ENCODE measurements around the gene ROPN1B.
"Not testable (repeated sequence)": the region's sequence is repeated elsewhere in the genome, so short reads cannot be mapped to it uniquely, and the experiment has no call there.

The ROPN1B gene

DNA sequence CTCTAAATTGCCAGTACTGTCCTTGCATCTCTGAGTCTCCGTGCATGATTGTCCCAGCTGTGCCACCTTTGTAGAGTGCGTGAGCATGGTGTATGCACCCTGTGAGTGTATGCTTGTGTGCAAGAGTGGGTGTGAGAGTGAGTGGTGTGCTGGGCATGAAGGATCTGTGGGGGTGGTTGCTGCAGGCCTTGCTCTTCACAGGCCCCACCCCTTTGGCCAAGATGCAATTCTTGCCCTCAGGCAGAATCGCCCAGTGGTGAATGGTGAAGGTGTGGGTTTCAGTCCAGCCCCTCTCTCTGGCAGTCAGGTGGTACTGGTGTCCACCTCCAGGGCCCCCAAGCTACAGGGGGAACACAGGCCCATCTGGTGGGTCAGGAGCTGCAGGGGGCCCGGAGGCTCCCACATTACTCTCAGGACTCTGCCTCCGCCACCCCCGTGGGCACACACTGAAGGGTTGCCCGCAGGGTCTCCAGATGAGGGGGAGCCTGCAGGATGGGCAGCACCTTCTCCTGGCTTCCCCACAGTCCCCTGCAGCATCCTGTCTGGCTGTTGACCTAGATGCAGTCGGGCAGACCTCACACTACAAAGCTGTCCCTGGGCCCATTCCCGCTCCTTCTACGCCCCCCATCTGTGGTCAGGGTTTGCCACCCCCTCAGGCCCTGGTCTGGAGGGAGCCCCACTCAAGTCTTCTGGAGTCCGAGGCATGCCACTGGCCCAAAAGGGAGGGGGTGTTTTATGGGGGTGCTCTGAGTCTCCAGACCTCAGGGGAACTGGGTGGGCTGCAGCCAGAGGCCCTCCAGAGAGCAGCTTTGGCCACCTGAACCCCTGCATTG lies 8.3 kb upstream of the ROPN1B start:
- peaks cover 10% of the 10 kb centered on the region for H3K27me3 ChIP-seq (ENCODE audit: control insufficient read depth, insufficient read depth, low read length)
- H3K36me3 ChIP-seq (ENCODE audit: control insufficient read depth, insufficient read depth, low read length) = no peaks in the 10 kb centered on the region
- no peak overlapping the region for H3K9ac ChIP-seq (ENCODE audit: low read depth, low read length)
- no peaks in the 10 kb centered on the region for H3K9me3 ChIP-seq (ENCODE audit: control insufficient read depth, insufficient read depth, low read length)
- H3K4me3 ChIP-seq (ENCODE audit: low read depth, low read length) = no peak overlapping the region
- no peaks in the 10 kb centered on the region for H3K4me1 ChIP-seq (ENCODE audit: control insufficient read depth, insufficient read depth, low read length)

DNA sequence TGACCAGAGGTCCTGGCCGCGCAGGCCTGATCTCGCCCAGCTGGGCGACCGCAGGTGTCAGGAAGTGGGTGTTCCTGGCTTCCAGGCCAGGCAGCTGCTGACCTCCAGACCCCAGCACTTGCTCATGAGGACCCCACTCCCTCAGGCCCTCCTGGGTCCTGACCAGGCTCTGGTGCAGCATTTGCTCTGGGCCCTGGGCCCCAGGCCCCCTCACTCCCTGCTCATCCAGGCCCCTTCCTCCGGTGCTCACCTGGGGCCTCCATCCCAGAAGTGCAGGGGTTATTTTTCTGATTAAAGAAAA lies 7.7 kb upstream of the ROPN1B start:
- no peak overlapping the region for H3K9ac ChIP-seq (ENCODE audit: low read depth, low read length)
- no peaks in the 10 kb centered on the region for H3K4me1 ChIP-seq (ENCODE audit: control insufficient read depth, insufficient read depth, low read length)
- H3K36me3 ChIP-seq (ENCODE audit: control insufficient read depth, insufficient read depth, low read length) = no peaks in the 10 kb centered on the region
- H3K9me3 ChIP-seq (ENCODE audit: control insufficient read depth, insufficient read depth, low read length) = no peaks in the 10 kb centered on the region
- H3K27me3 ChIP-seq (ENCODE audit: control insufficient read depth, insufficient read depth, low read length) = peaks cover 15% of the 10 kb centered on the region
- no peak overlapping the region for H3K4me3 ChIP-seq (ENCODE audit: low read depth, low read length)

DNA sequence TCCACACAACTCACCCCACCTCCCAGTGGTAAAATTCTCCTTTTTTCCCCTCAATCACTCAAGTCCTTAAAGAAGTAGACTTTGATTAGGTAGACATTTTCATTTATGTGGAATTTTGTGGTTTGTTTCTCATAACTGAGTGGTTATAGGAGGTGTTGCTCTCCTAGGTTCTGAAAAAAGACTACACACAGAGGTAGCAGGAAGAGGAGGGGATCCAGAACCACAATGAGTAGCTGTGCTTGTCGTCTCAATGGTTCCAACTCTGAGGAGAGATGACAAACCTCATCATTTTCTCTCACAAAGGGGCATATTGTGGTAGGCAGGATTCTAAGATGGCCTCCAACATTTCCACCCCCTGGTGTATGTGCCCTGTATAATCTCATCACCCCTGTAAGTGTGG lies 5.1 kb upstream of the ROPN1B start:
- H3K4me3 ChIP-seq (ENCODE audit: low read depth, low read length); H3K4me1 ChIP-seq (ENCODE audit: control insufficient read depth, insufficient read depth, low read length); H3K36me3 ChIP-seq (ENCODE audit: control insufficient read depth, insufficient read depth, low read length); H3K9me3 ChIP-seq (ENCODE audit: control insufficient read depth, insufficient read depth, low read length); H3K9ac ChIP-seq (ENCODE audit: low read depth, low read length): not testable (repeated sequence)
- H3K27me3 ChIP-seq (ENCODE audit: control insufficient read depth, insufficient read depth, low read length) = peaks cover 30% of the 10 kb centered on the region

DNA sequence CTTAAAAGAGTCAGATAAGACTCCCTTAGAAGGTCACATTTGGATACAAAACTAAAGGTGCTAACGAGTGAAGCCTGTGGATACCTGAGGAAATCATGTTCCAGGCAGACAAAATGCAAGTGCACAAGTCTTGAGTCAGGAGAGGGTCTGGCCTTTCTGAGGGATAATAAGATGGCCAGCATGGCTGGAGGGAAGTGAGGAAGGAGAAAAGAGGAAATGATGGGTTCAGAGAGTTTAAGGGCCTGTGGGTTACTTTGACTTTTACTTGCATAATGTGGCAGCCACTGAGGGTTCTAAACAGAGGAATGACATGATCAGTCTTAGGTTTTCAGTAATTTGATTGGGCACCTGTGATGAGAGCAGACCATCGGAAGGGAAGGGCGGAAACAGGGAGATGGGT lies 3.5 kb upstream of the ROPN1B start:
- Histone ChIP-seq H3K9me3 (ENCODE audit: control insufficient read depth, insufficient read depth, low read length) (no peaks in the 10 kb centered on the region), H3K9ac (ENCODE audit: low read depth, low read length) (no peak overlapping the region), H3K4me1 (ENCODE audit: control insufficient read depth, insufficient read depth, low read length) (no peaks in the 10 kb centered on the region), H3K4me3 (ENCODE audit: low read depth, low read length) (no peak overlapping the region), H3K36me3 (ENCODE audit: control insufficient read depth, insufficient read depth, low read length) (no peaks in the 10 kb centered on the region), H3K27me3 (ENCODE audit: control insufficient read depth, insufficient read depth, low read length) (peaks cover 36% of the 10 kb centered on the region)

DNA sequence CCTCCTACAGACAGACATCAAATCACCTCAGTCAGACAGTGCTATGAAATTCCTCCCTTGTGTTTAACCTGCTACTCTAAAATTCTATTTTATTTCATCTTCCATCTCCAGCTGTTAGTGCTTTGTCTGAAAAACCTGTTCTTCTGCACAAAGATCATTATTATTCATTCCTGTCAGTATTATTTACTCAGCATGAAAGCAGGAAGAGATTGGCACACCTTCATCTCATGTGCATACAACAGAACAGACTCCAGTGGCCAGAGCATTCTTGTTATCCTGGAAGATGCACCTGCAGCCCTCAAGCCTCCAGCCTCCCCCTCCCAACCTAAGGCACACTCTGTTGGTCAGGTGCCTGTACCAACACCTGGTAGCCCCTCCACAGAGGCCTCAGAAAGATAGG lies 1.8 kb upstream of the ROPN1B start:
- no peaks in the 10 kb centered on the region for H3K9me3 ChIP-seq (ENCODE audit: control insufficient read depth, insufficient read depth, low read length)
- H3K9ac ChIP-seq (ENCODE audit: low read depth, low read length) = no peak overlapping the region
- H3K36me3 ChIP-seq (ENCODE audit: control insufficient read depth, insufficient read depth, low read length) = no peaks in the 10 kb centered on the region
- H3K27me3 ChIP-seq (ENCODE audit: control insufficient read depth, insufficient read depth, low read length) = peaks cover 52% of the 10 kb centered on the region
- peaks cover 2% of the 10 kb centered on the region for H3K4me1 ChIP-seq (ENCODE audit: control insufficient read depth, insufficient read depth, low read length)
- no peak overlapping the region for H3K4me3 ChIP-seq (ENCODE audit: low read depth, low read length)

DNA sequence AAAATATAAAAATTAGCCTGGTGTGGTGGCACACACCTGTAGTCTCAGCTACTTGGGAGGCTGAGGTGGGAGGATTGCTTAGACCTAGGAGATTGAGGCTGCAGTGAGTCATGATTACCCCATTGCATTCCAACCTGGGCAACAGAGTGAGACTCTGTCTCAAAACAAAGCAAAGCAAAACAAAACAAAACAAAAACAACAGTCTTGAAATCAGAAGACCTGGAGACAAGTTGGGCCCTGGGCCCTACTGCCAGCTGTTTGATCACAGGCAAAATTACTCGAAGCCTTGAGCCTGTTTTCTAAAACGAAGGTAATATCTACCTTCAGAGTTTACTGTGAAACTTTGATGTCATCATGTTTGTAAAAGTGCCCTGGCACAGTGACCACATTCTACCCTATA lies 857 bp upstream of the ROPN1B start:
- peaks cover 54% of the 10 kb centered on the region for H3K27me3 ChIP-seq (ENCODE audit: control insufficient read depth, insufficient read depth, low read length)
- not testable (repeated sequence) for H3K36me3 ChIP-seq (ENCODE audit: control insufficient read depth, insufficient read depth, low read length); H3K4me3 ChIP-seq (ENCODE audit: low read depth, low read length); H3K9me3 ChIP-seq (ENCODE audit: control insufficient read depth, insufficient read depth, low read length); H3K9ac ChIP-seq (ENCODE audit: low read depth, low read length); H3K4me1 ChIP-seq (ENCODE audit: control insufficient read depth, insufficient read depth, low read length)

DNA sequence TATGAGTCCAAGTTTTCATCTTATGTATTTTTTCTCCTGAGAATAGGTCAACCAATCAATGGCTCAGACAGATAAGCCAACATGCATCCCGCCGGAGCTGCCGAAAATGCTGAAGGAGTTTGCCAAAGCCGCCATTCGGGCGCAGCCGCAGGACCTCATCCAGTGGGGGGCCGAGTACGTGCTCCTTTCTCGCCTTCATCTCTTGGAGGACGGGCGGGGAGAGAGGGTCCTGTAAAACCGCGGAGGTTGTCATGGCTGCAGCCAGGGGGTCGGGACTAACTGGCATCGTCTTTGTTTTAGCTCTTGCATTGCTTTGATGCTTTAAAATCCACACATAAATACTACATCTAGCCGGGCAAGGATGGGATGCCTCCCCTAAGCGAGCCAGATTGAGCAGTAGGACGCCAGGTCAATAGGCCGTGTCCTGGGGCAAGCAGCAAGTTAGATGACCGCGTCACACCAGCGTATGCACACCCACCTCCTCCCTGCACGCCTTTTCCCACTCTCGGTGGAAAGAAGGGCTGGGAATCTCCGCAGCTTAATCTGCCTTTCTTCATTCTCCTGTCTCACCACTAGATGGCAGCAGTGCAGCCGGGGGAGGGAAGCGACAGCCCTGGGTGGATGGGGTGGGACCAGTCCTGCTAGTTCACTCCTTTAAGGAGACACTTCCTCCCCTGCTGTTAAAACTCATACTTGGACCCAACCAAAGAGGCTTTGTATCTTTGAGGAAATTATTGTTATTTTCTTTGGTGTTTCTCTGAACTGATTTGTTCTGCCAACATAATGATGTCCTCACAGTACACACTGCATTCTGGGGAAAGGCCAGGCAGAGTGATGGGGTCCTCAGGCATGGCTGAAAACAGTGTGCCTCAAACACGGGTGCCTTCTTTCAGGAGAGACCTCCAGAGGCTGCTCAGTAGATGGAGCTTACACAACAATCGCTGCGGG lies 3.3 kb downstream of the ROPN1B start:
- Histone ChIP-seq H3K4me3 (ENCODE audit: low read depth, low read length) (peak overlapping the region; percentile 78), H3K27me3 (ENCODE audit: control insufficient read depth, insufficient read depth, low read length) (peaks cover 37% of the 10 kb centered on the region)
- not testable (repeated sequence) for H3K9ac ChIP-seq (ENCODE audit: low read depth, low read length); H3K9me3 ChIP-seq (ENCODE audit: control insufficient read depth, insufficient read depth, low read length); H3K36me3 ChIP-seq (ENCODE audit: control insufficient read depth, insufficient read depth, low read length); H3K4me1 ChIP-seq (ENCODE audit: control insufficient read depth, insufficient read depth, low read length)

DNA sequence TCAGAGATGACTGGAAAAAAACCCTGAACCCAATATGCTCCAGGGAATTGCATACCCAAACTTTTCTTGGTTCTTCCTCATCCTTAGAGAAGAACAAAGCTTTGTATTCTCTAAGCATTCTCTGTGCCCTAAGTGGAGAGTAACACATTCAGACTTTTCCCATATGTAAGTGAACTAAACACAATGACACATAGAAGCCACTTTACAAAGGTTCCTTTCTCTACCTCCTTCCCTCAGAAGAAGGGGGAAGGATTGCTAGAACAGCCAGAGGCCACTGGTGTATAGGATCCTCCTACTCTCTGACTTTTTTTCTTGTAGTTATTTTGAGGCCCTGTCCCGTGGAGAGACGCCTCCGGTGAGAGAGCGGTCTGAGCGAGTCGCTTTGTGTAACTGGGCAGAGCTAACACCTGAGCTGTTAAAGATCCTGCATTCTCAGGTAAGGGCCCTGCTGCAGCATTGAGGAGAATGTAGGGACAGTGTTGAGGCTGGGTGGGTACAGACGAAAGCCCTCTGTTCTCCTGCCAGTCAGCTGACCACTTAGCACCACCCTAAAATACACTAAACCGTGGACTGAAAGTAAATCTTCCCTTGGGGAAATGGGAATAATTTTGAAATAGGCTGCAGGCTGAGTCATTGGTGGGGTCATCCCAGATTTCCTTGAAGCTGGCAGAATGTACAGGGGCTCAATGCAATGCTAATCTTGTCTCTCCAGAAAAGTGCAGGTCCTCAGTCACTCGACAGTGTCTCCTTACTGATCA lies 6.4 kb downstream of the ROPN1B start:
- H3K9ac ChIP-seq (ENCODE audit: low read depth, low read length); H3K9me3 ChIP-seq (ENCODE audit: control insufficient read depth, insufficient read depth, low read length); H3K4me1 ChIP-seq (ENCODE audit: control insufficient read depth, insufficient read depth, low read length); H3K4me3 ChIP-seq (ENCODE audit: low read depth, low read length); H3K36me3 ChIP-seq (ENCODE audit: control insufficient read depth, insufficient read depth, low read length): not testable (repeated sequence)
- peaks cover 21% of the 10 kb centered on the region for H3K27me3 ChIP-seq (ENCODE audit: control insufficient read depth, insufficient read depth, low read length)

DNA sequence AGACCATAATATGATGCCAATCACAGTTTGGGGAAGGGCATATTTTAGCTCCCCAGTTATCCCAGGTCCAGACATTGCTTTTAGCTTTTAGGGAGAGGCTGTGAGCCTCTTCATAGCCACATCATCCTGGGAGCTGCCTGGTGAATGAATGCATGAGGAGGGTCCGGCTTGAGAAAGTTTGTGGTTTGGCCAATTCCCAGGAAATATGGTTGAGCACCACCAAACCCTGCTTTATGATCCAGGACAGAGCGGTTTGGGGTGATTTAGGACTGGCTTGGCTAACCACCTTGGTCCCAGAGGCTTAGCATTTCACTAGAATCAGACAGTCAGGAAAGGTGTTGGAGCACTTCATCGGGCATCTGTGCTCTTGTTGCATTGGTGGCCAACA lies 7.0 kb downstream of the ROPN1B start:
- not testable (repeated sequence) for H3K36me3 ChIP-seq (ENCODE audit: control insufficient read depth, insufficient read depth, low read length); H3K9me3 ChIP-seq (ENCODE audit: control insufficient read depth, insufficient read depth, low read length)
- peaks cover 15% of the 10 kb centered on the region for H3K27me3 ChIP-seq (ENCODE audit: control insufficient read depth, insufficient read depth, low read length)

DNA sequence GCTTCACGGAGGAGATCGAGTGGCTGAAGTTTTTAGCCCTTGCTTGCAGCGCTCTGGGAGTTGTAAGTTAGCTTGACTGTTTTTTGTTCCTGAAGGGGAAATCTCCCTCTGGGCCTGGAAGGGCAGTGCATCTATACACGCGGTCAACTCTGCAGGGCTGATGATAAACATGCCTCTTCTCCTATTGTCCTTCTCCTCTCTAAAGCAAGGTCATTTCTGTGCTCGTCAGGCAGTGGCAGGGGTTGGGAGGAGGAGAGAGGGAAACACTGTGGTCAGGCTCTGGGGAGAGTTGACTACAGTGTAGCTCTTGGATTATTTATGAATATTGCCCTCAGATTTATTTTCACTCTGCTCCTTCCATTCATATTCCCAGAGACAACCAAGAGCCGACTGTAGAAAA lies 8.1 kb downstream of the ROPN1B start:
- not testable (repeated sequence) for H3K9me3 ChIP-seq (ENCODE audit: control insufficient read depth, insufficient read depth, low read length); H3K4me1 ChIP-seq (ENCODE audit: control insufficient read depth, insufficient read depth, low read length); H3K9ac ChIP-seq (ENCODE audit: low read depth, low read length); H3K27me3 ChIP-seq (ENCODE audit: control insufficient read depth, insufficient read depth, low read length); H3K36me3 ChIP-seq (ENCODE audit: control insufficient read depth, insufficient read depth, low read length); H3K4me3 ChIP-seq (ENCODE audit: low read depth, low read length)

More for the DNA sequence above, 7.0 kb downstream of the ROPN1B start:
- H3K9ac ChIP-seq (ENCODE audit: low read depth, low read length); H3K4me1 ChIP-seq (ENCODE audit: control insufficient read depth, insufficient read depth, low read length); H3K4me3 ChIP-seq (ENCODE audit: low read depth, low read length): not testable (repeated sequence)

DNA sequence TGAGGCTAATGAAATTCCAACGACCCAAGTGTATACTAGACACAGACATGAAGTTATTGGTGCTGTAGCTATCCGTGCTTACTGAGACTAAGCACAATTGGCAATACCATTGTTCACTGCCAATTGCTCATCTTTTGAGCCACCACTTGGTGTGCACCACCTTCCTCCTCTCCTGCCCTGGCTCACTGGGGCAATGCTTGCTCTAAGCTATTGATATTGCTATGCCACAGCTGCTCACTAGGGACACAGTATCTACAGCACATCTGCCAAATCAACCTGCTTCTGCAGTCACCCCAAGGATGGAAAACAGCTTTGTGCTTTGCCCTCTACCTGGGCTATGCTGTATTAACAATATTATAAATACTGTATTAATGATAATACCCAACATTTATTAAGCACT lies 16.0 kb downstream of the ROPN1B start:
- H3K36me3 ChIP-seq (ENCODE audit: control insufficient read depth, insufficient read depth, low read length) = not testable (repeated sequence)

More for the DNA sequence above, 16.0 kb downstream of the ROPN1B start:
- not testable (repeated sequence) for H3K9me3 ChIP-seq (ENCODE audit: control insufficient read depth, insufficient read depth, low read length); H3K9ac ChIP-seq (ENCODE audit: low read depth, low read length); H3K4me3 ChIP-seq (ENCODE audit: low read depth, low read length); H3K4me1 ChIP-seq (ENCODE audit: control insufficient read depth, insufficient read depth, low read length); H3K27me3 ChIP-seq (ENCODE audit: control insufficient read depth, insufficient read depth, low read length)

Data from iPS-15b (cell line).